Stimulated activated naive CD8-positive, alpha-beta T cell treated with anti-CD3 and anti-CD28 coated beads, Interleukin-15, Interleukin-2, amounts not matched to agents 100 U/mL and 50 U/mL, for 24 hours (primary cell): Measurements from ENCODE around the gene MRPS15.
A peak's percentile ranks its signal among the peaks of the same experiment; 100 is the strongest.

ENCODE experiments used
- ATAC-seq: fragments of 150-1000 bp; cut with Tn5 transposase; one replicate; pipeline ENCODE4 v1.10.0; 2021
- DNase-seq: peaks from one replicate; pipeline ENCODE4 v3.0.0; 2021

The MRPS15 gene

DNA sequence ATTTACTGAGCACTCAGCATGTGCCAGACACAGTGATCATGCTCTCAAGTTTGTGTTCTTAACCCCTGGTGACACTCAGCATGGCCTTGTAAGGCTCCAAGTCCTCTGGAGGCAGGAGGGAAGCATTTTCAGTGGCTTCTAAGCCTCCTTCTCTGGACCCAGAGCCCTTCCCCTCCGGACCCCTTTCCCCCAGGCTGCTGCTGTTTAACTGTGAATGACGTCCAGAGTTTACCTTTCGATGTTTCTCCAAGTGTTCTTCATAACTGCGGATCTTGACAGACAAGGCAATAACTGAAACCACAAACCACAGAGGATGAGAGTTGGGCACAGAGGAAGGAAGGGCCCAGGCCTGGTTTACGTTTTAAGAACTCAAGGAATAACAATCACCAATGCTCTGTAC lies 6.5 kb downstream of the MRPS15 start:
- no peak for DNase-seq
- ATAC-seq = no peak

DNA sequence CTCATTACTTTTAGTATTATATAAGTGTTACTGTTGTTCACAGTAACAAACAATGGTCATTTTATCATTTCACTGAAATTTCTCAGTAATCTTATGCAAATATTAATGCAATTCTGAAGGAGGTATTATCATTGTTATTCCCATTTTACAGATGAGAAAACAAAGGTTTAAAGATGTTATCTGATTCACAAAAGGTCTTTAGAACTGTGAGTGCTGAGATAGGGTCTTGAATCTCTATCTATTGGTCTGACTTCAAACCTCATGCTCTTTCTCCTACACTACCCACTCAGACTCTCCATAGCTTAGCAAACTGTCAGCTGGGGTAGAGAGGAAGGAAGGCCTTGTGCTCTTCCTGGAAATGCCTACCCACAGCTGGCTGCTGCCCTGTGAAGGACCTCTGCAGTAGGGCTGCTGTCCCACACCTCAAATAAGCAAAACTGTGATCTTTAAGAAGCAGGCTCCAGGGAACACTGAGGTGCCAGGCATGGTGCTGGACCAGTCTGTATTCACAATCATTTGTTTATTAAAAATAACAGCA lies 7.7 kb downstream of the MRPS15 start:
- no peak for ATAC-seq
- DNase-seq = no peak

DNA sequence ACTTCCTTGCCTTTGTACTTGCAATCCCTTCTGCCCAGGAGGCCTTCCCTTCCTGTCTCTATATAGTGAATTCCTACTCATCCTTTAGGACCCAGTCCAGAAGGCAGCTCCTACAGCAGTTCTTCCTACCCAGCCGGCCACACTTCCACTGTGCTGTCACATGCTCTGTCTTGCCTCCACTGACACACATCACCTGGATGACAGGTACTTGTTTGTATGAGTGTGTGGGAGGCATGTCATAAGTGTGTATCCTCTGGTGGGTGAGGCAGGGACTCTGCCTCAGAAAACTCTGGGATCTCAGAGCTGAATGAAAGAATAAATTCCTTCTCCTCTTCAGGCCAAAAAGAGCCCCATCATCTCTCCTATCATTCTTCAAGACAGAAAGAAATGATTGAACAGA lies 8.8 kb downstream of the MRPS15 start:
- DNase-seq (no peak), ATAC-seq (no peak)

DNA sequence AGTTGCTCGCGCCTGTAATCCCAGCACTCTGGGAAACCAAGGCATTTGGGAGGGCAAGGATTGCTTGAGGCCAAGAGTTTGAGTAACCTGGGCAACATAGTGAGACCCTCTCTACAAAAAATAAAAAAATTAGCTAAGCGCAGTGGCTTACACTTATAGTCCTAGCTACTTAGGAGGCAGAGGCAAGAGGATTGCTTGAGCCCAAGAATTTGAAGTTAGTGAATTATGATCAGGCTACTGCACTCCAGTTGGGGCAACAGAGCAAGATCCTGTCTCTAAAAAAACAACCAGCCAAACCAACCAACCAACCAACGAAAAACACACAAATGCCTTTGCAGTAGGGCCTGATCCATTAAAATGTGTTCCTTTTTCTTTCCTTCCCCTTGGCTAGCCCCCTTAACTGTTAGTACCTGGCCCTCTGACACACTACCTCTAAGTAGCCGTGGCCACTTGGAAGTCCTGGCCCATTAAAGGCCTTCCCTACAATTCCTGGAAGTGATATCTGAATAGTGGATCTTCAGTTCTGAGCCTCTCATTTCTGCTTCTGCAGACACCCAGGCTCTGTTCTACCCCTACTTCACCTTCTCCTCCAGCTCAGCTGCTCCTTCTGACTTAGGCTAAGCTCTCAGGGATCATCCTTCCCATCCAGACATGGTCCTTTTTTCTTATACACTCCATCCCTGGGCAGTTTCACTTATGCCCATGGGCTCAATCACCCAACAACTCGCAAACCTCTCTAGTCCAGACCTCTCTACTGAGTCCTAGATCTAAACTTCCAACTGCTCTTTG lies 10.4 kb downstream of the MRPS15 start:
- ATAC-seq = no peak
- DNase-seq = no peak

DNA sequence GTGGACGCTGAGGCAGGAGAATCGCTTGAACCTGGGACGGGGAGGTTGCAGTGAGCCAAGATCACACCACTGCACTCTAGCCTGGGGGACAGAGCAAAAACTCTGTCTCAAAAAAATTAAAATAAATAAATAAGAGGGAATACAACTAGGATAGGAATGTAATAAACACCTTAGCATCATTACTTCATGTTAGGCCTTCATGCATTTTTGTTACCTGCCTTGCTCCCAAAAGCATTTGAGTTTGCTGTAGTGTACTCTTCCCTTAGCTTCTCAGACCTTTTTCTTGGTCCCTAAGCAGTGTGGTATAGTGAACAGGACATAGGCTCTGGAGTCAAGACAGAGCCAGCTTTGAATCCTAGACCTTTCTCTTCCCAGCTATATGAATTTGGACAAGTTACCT lies 11.1 kb downstream of the MRPS15 start:
- ATAC-seq (no peak), DNase-seq (no peak)

DNA sequence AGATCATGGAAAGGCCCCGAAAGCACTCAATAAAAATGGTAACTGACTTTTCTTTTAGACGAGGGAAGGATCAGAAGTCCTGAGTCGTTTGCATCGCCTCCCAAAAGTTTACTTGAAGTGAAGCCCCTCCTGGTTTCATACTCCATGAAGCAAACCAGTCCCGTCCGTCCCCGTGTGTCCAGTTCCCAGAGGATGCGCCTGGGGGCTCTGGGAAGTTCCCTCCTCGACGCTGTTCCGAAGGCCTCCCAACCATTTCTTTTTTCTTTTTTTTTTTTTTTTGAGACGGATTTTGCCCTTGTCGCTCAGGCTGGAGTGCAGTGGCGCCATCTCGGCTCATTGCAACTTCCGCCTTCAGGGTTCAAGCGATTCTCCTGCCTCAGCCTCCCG lies 13.3 kb downstream of the MRPS15 start:
- no peak for ATAC-seq
- DNase-seq = no peak

DNA sequence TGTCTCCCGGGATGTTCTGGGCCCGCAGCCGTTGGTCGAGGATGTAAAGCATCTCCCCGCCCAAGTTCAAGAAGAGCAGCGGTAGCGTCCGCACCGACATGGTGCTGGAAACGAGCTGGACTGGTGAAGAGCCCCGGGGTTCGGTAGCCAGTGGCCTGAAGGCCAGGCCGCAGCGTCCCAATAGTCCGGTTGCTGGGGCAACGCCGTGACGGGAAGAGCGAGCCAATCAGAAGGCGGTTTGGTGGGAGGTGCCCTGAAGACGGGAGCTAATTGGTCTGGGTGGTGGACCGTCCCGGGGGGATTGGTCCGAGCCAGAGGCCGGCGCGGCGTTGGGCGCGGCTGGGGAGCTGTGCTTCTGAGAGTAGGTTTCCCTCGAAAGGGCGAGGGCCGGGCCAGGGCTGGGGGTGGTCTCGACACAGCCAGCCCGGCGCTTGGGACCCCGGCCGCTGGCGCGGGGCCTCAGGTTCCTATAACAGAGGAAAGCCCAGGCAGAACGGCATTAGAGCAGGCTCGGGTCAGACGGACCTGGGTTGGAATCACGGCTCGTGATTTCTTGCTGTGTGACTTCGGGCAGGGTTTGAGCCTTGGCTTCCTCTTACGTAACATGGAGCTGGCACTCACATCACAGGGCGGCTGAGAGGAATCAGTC lies 13.8 kb downstream of the MRPS15 start, which contains the start of gene OSCP1:
OSCP1 (minus strand) TSS at position 182 of the 649 bp plus-strand sequence; CDS start at position 100, 82 bp downstream.
- ATAC-seq = peak; percentile 99
- DNase-seq = peak; percentile 90

DNA sequence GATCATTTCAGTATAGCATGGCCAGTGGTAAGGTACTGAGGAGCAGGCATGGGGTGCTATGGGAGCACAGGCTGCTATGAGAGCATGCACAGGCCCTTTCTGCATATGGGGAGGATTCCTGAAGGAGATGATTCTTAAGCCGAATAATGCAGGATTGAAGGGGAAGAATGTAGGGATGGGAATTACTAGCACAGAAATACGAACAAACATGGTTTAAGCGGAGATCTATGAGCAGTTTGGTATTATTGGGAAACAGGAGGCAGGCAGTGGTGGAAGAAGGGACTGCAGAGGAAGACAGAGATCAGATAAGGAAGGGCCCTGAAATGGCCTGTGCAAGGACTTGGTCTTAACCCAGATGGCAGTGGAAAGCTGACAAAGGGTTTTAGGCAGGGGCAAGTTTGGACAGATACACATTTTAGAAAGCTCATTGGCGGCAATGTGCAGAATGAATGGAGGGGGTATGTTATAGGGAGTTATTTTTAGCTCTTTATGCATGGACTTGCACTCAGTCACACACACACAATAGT lies 15.6 kb downstream of the MRPS15 start:
- ATAC-seq (no peak), DNase-seq (no peak)

DNA sequence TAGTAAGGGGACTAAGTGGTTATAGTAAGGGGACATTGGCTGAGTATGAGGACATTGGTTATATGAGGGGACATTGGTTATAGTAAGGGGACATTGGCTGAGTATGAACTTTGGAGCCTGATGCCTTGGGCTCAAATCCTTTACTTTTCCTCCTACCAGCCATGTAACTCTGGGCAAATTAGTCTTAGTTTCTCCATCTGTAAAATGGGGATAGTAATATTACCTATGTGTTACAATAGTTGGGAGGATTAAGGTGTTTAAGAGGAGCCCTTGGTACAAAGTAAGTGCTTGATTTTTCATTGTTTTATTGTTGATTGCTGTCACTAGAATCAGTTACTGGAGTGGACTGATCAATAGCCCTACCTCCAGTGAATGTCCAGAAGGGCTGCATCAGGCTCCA lies 16.7 kb downstream of the MRPS15 start:
- ATAC-seq (no peak), DNase-seq (no peak)

DNA sequence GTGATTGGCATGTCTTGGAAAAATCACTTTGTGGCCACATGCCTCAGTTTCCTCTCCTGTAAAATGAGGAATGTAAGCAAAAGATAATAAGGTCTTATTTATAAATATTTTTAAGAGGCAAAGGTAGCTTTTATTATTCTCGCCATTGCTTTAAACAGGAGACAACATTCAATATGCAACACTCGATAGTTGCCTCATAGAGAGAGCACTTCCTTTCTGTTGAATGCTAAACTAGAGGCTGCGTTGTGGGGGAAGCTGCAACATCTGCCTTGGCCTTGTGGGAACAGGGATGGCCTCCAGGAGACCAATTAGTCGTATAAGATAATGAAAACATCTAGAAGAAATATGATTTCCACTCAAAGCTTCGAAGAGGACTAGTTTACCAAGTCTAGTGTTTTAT lies 17.4 kb downstream of the MRPS15 start:
- no peak for ATAC-seq
- no peak for DNase-seq

DNA sequence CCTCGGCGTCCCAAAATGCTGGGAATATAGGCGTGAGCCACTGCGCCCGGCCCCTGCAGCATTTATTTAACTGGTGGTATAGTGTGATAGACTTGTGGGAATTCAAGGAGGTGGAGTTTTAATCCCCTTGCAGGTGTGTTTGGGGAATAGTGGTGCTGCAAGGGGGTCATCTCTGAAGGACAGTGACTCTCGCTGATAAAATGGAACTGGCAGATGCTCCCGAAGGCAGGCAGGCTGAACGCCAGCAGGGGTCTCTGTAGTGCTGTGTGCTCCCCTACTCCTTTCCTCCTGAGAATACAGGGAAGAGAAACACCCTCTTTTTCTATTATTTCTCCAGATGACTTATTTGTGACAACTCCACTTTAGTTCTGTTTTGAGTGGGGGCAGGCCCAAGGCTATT lies 17.9 kb downstream of the MRPS15 start:
- peak; percentile 27 for DNase-seq
- ATAC-seq = no peak

DNA sequence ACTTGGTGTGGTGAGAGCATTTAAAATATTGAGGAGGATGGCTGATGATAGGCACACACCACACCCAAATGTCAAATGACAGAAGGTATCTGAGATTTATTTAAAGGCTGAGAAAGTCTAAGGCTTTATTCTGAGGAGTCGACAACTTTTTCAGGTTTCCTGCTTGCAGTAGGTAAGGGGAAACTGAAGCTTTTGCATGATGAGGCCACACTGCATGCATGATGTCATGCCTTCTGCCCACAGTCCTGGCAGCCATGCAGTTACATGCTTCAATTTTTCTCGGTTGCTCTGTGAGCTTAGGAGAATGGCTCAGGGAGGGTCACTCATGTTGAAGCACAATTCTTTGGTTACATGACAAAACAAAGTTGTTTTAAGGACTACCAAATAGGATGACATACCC lies 20.9 kb downstream of the MRPS15 start:
- DNase-seq (no peak), ATAC-seq (no peak)

DNA sequence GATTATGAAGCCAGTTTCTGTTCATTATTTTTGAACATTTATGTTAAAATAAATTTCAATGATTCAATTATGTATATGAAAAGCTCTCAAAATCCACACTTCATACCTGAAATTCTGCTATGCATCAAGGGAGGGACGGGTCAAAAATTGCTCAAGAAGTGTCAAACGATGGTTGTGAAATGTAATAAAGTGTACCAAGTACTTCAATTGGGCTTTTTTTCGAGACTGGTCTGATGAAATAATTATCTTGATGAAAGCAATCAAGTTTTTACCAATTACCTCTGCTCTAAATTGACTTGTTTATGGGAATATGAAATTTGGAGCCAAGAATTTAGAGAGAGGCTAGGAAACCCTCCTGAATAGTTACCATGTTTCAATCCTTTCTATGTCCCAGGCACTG lies 21.8 kb downstream of the MRPS15 start:
- DNase-seq = no peak
- ATAC-seq = no peak

DNA sequence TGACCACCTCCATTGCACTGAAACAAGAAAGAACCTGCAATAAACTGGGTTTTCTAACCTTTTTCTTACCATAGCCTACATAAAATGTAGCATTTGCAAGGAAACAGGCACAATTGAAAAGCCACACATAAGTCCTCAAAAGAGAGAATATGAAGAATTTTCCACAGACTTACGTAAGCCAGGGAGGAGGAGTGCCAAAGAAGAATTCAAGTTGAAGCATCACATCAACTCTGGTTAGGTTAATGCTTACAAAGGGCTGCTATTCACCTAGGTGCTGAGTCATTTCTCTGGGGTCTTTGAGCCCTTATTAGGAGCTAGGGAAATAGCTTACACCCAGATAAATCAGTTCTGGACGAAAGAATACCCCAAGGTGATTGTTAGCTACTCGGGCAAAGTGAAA lies 23.5 kb downstream of the MRPS15 start:
- no peak for DNase-seq

DNA sequence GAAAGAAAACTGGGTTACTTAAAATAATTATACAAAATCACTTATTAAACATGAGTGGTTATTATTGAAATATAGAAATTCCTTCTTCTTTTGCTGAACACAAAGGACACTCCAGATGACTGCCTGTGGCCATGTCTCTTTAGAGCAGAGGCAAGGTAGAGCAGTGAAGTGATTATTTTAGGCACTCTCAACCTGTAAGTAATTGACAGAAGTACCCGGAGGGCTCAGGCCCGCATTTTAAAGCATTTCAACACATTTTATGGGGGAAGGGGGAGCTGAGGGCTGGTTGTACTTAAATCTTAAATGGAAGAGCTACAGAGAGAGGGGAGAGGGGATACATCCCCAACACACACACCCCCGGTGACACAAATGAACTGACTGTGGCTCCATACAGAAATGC lies 24.1 kb downstream of the MRPS15 start:
- ATAC-seq (no peak), DNase-seq (no peak)

More for the DNA sequence above, 23.5 kb downstream of the MRPS15 start:
- no peak for ATAC-seq

DNA sequence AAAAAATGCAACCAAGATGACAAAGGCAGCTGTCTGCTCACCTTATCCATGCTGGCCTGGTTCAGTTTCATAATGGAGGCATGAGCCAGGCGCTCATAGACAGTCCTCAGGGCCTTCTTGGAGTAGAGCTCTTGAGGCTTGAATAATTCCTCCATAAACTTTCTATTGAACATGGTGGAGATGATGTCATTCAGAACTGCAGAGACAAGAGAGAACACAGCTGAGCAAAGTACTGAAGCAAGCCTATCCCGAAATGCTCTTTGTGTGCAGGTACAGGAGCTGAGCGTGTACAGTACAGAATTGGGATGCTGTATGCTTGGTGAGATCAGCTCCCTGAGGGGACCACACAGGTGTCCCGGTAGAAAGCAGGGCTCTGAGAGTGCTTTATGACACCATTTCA lies 25.5 kb downstream of the MRPS15 start:
- DNase-seq (no peak), ATAC-seq (no peak)

DNA sequence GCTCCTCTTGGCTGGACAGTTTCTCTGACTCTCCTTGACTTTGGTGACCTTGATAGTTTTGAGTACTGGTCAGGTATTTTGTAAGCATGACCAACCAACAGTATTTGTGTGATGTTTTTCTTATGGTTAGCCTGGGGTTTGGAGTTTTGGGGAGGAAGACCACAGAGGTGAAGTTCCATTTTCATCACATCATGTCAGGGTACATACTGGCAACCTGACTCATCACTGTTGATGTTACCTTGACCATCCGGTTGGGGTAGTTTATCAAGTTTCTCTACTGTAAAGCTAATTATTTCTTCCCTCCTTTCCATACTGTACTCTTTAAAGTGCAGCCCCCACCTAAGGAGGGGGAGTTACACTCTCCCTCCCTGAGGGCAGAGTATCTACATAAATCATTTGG lies 27.4 kb downstream of the MRPS15 start:
- ATAC-seq (no peak), DNase-seq (no peak)

DNA sequence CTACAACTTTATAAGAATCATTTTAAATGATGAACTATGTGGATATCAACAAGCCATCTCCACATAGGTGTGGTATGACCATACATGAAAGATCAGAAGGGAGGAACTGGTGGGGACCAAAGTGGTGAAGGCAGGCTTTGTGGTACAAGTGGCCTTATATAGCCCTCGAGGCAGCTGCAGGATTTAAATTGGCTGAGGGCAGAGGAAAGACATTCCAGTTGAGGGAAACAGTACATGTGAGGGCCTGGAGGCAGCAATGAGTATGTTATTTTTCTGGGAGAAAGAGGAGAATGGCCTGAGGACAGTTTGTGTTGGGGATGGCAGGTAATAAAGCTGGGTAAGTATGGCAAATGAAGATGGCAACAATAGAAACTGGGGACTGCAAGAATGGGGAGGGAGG lies 31.1 kb downstream of the MRPS15 start:
- DNase-seq = no peak
- no peak for ATAC-seq

DNA sequence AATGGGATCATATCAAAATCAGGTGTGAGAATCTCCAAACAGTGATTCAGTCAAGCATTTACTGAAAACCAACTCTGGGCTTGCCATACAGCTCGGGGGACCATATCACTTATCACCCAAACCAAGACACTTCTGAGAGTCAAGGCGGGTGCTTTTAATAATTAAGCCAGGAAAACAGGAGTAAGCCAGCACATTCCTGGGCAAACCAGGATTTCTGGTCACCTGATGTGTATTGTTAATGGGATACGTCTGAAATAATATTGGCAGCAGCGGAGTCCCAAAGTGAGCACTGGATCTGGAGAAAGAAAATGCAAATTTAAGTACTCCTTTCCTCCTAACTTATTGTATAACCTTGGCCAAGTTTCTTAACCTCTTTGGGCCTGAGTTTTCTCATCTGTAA lies 31.6 kb downstream of the MRPS15 start:
- DNase-seq (no peak), ATAC-seq (no peak)

DNA sequence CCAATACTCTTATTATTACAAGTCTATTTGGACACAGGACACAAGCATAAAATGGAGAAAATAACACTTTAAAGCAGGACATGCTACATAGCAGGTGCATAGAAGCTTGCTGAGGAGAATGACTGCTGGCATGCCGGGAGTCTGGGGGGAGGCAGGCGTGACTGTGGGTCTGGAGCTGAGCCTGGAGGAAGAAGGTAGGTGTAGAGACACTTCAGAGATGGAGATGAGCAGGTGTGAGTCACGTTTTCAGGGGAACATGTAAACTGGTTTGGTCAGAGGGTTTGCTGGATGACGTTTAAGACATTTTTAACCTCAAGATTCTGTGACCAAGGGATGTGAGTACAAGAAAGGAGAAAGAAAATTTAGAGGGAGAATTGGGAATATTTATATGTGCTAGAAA lies 38.4 kb downstream of the MRPS15 start:
- ATAC-seq (no peak), DNase-seq (no peak)

DNA sequence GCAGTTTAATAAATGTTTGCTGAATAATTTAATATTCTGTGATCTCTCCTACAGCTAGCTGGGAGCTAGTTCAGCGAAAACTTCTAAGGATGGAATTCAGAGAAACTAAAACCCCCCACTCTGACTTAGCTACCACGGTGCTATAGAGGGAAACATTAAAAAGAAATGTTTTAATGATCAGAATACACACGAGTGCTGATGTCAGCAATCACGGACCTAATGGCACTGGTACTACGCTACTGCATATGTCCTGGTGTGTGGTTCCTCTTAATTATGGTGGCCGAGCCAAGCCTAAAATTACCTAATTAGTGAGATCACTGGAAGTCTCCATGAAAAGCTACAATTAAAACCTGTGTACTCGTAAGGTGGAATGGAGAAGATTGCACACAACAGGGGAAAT lies 42.5 kb downstream of the MRPS15 start:
- DNase-seq (no peak), ATAC-seq (no peak)

DNA sequence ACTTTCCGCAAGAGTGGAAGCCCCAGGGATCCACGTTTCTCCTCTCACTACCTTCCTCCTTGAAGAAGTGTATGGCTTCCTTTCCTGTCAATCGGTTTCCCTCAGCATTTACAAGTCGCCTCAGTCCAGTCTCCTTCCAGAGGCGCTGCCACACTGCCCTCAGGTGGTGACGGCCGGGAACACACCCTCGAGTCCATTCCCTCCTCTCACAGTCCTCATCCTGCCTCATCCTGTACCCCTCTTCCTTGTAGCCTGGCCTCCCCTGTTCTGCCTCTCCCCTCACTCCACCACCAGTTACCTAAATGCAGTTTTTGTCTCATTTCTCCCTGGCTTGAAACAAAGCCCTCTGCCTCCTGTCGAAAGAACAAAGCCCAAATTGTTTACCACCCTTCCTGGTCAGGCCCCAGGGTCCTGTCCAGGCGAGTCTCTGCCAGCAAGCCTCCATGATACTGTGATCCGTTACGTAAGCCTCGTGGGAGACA lies 43.3 kb downstream of the MRPS15 start:
- peak; percentile 95 for DNase-seq
- peak; percentile 93 for ATAC-seq

DNA sequence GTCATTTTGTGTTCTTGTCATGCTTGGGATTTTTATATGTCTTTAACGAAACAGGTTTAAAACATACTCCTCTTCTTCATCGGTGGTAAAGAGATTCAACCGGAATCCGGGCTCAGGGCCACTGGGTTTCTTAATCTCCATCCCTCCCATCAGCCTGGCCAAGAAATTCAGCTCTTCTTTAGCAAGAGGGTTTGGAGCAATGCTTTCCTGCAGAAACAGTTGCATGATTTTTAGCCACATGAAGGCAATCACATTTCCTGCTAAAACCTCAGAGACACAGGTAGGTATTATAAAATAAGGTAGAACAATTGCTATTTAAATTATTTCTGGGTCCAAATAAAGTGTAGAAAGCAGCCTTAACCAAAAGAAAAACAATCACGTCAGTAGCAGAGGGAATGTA lies 43.8 kb downstream of the MRPS15 start:
- DNase-seq (no peak), ATAC-seq (no peak)
